ENCODE measurements around the gene NRN1L. TPM values are rescaled to one million over a fixed set of nuclear protein-coding genes. Genes with fewer than 3 reads are reported as not detected.

NRN1L gene
- total and polyA plus RNA-seq, 2 donors (not counting 3 experiments of a cell fraction or from before 2014, with no cell fraction given) = 0.37 TPM; not detected in 1

DNA sequence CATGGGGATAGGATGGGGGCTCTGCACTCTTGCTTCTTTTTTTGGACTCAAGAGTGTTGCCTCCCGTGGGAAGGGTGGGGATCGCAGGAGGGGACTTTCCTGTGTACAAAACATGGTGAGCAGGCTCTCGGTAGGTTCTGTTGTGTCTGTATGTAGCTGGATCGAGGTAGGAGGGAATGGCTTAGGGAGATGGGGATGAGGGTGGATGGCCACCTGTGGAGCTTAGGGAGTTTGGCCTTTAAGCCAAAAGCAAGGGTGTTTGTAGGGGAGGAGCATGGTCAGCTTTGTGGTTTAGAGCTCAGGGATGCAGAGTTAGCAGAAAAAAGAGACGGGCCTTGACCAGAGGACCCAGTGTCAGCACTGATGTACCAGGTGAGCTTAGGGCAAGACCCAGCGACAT is 22.8 kb upstream of the NRN1L start:
- Histone ChIP-seq H3K27ac (ENCODE audit: insufficient read depth, low read depth, low read length) (no peak overlapping the region), H3K9me1 (replicated peaks; ENCODE audit: control insufficient read depth, extremely low read depth, insufficient read depth, low read length) (no peaks in the 10 kb centered on the region), H3K9me3 (replicated peaks; ENCODE audit: control insufficient read depth, insufficient read depth, low read length) (no peaks in the 10 kb centered on the region), H3K79me2 (ENCODE audit: control insufficient read depth, insufficient read depth, low read length) (peaks cover 79% of the 10 kb centered on the region), H2AFZ (ENCODE audit: low read depth, low read length) (no peak overlapping the region), H3K36me3 (ENCODE audit: control insufficient read depth in 2 of 2, extremely low read depth in 1 of 2, insufficient read depth in 2 of 2, low read length in 2 of 2) (peaks cover 2 to 34% of the 10 kb centered on the region in 2 experiments), H4K20me1 (replicated peaks; ENCODE audit: control insufficient read depth, extremely low read depth, insufficient read depth, low read length) (peaks cover 2% of the 10 kb centered on the region), H3K27me3 (ENCODE audit: control insufficient read depth in 2 of 2, insufficient read depth in 2 of 2, low read length in 2 of 2) (no peaks in the 10 kb centered on the region), H3K4me3 (replicated peaks in 1 of 3; ENCODE audit: insufficient read depth in 1 of 3, low read depth in 1 of 3, low read length in 3 of 3) (no peak overlapping the region), H3K4me2 (ENCODE audit: insufficient read depth, low read length) (no peak overlapping the region), H3K4me1 (ENCODE audit: control insufficient read depth, extremely low read depth, insufficient read depth, low read length) (peaks cover 9% of the 10 kb centered on the region), H3K9ac (replicated peaks; ENCODE audit: extremely low read depth, insufficient read depth, low read length) (no peak overlapping the region)
- ChIA-PET POLR2A (interaction anchor here (0.8 kb wide), 1 partner anchor 32 kb away, joined by 4 read pairs; the partner anchor contains the start of gene PSKH1), CTCF (interaction anchor here (0.8 to 4.5 kb wide), 4 partner anchors 14 to 194 kb away, joined by 3 to 64 read pairs (median 4); partner anchors contain the start of gene CENPT)
- TF ChIP-seq POLR2A (IDR thresholded peaks at IDR 0.05; ENCODE audit: low read depth, low read length) = no peak
- TF ChIP-seq CTCF (IDR thresholded peaks at IDR 0.05; ENCODE audit: extremely low read depth in 1 of 2, insufficient read depth in 1 of 2, low read depth in 1 of 2, low read length in 2 of 2) = no peak
- TF ChIP-seq POLR2AphosphoS5 (IDR thresholded peaks at IDR 0.05; ENCODE audit: insufficient read depth, low read depth, low read length) = no peak
- TF ChIP-seq, protein P1, sequence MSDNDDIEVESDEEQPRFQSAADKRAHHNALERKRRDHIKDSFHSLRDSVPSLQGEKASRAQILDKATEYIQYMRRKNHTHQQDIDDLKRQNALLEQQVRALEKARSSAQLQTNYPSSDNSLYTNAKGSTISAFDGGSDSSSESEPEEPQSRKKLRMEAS (IDR thresholded peaks at IDR 0.05; ENCODE audit: insufficient read depth, insufficient read length) = no peak
- TF ChIP-seq GATA2 (IDR thresholded peaks at IDR 0.05; ENCODE audit: insufficient read depth, insufficient read length, low read depth, low read length) = no peak
- no peak for TF ChIP-seq MYC (IDR thresholded peaks at IDR 0.05; ENCODE audit: low read depth, low read length)
- TF ChIP-seq EZH2 (IDR thresholded peaks at IDR 0.05; ENCODE audit: borderline replicate concordance, low read depth, low read length, severe bottlenecking) = no peak
- no peak for TF ChIP-seq JUN (IDR thresholded peaks at IDR 0.05; ENCODE audit: borderline replicate concordance, insufficient read depth, insufficient read length, low read depth)
- TF ChIP-seq FOS (IDR thresholded peaks at IDR 0.05; ENCODE audit: borderline replicate concordance, insufficient read depth, low read length) = no peak
- DNase-seq (ENCODE audit: low read depth, low spot score) = no peak
- intact Hi-C loops (cut with micrococcal nuclease) (no loop called here), dilution Hi-C loops (cut with MboI; ENCODE audit: extremely low pct_ligation_motif_present, low sequenced_read_pairs) (no loop called here)
- no TSS peak for BruUV-seq (replicated peaks)
- no peak for FAIRE-seq
